ENCODE data around the gene ADAMTS14. TPM values are rescaled to one million over a fixed set of nuclear protein-coding genes. Genes with fewer than 3 reads are reported as not detected.

The ADAMTS14 gene
- total RNA-seq, 1 experiment from 2014 or later: not detected

DNA sequence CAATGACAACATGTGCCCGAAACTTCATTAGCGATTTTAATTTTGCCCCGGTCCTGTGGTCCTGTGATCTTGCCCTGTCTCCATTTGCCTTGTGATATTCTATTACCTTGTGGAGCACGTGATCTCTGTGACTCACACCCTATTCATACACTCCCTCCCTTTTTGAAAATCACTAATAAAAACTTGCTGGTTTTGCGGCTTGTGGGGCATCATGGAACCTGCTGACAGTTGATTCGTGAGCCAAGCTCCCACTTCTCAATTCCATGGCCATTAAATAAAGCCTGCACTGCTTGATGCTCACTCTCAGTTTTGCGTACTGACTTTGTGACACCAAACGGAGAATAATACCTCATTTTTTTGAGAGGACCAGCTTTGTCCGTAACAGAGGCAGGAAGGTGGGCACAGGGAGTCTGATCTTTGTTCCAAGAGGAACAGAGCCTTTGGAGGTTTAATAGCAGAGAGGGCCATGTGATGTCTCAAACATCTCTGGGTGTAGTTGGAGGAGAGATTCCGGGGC lies 3.8 kb upstream of the ADAMTS14 start:
- no peaks in the 10 kb centered on the region for H3K36me3 ChIP-seq (ENCODE audit: control insufficient read depth, insufficient read depth, low read length)
- POLR2A ChIA-PET: no interaction called here
- intact Hi-C loops (cut with micrococcal nuclease; ENCODE audit: unreplicated experiment): no loop called here
- Mint-ChIP-seq H3K4me1 (ENCODE audit: low read depth, unreplicated experiment) (peaks cover 7% of the 10 kb centered on the region), H3K27me3 (ENCODE audit: insufficient read depth, unreplicated experiment) (peaks cover 27% of the 10 kb centered on the region), H3K36me3 (ENCODE audit: insufficient read depth, unreplicated experiment) (no peaks in the 10 kb centered on the region), H3K27ac (ENCODE audit: unreplicated experiment) (no peak overlapping the region), H3K4me3 (ENCODE audit: unreplicated experiment) (no peak overlapping the region), H3K9me3 (ENCODE audit: unreplicated experiment) (peaks cover 16% of the 10 kb centered on the region)
- CTCF ChIA-PET: no interaction called here
- TF ChIP-seq, protein P1, sequence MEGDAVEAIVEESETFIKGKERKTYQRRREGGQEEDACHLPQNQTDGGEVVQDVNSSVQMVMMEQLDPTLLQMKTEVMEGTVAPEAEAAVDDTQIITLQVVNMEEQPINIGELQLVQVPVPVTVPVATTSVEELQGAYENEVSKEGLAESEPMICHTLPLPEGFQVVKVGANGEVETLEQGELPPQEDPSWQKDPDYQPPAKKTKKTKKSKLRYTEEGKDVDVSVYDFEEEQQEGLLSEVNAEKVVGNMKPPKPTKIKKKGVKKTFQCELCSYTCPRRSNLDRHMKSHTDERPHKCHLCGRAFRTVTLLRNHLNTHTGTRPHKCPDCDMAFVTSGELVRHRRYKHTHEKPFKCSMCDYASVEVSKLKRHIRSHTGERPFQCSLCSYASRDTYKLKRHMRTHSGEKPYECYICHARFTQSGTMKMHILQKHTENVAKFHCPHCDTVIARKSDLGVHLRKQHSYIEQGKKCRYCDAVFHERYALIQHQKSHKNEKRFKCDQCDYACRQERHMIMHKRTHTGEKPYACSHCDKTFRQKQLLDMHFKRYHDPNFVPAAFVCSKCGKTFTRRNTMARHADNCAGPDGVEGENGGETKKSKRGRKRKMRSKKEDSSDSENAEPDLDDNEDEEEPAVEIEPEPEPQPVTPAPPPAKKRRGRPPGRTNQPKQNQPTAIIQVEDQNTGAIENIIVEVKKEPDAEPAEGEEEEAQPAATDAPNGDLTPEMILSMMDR (IDR thresholded peaks at IDR 0.05; ENCODE audit: insufficient read depth in 1 of 2, low read depth in 1 of 2, low read length in 1 of 2, severe bottlenecking in 1 of 2, unreplicated experiment in 1 of 2): no peak
- H3K27me3 ChIP-seq (replicated peaks; ENCODE audit: control insufficient read depth, insufficient read depth, low read length): peaks cover 7% of the 10 kb centered on the region
- BruUV-seq (replicated peaks): no TSS peak
- no peaks in the 10 kb centered on the region for H3K4me1 ChIP-seq
- no peaks in the 10 kb centered on the region for H3K9me3 ChIP-seq
- DNase-seq: no peak
- H3K4me3 ChIP-seq (ENCODE audit: low read depth, low read length): no peak overlapping the region

DNA sequence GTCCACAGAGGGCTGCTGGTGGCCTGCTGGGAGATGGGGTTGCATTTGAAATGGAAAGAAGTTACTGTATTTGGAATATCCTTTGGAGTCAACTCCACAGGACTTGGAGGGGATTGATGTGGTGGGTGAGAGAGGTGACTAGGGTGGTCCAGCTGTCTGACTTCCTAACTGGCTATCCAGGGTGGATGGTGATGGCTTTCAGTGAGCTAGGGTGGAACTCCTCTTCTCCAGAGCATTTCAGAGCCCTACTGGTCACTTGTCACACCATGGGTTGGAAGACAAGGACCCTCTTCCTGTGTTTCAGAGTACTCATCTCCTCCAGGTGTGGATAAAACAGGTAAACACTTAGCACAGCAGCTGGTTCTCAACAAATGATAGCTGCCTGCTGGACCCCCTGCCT lies 3.3 kb upstream of the ADAMTS14 start:
- H3K4me1 ChIP-seq: no peaks in the 10 kb centered on the region
- ChIA-PET CTCF (no interaction called here), POLR2A (no interaction called here)
- H3K36me3 ChIP-seq (ENCODE audit: control insufficient read depth, insufficient read depth, low read length): no peaks in the 10 kb centered on the region
- no peak overlapping the region for H3K27ac Mint-ChIP-seq (ENCODE audit: unreplicated experiment)
- H3K4me3 Mint-ChIP-seq (ENCODE audit: unreplicated experiment): no peak overlapping the region
- no peak for DNase-seq
- TF ChIP-seq, protein P1 (IDR thresholded peaks at IDR 0.05; ENCODE audit: insufficient read depth in 1 of 2, low read depth in 1 of 2, low read length in 1 of 2, severe bottlenecking in 1 of 2, unreplicated experiment in 1 of 2): no peak
- peaks cover 7% of the 10 kb centered on the region for H3K27me3 ChIP-seq (replicated peaks; ENCODE audit: control insufficient read depth, insufficient read depth, low read length)
- intact Hi-C loops (cut with micrococcal nuclease; ENCODE audit: unreplicated experiment): no loop called here
- H3K9me3 Mint-ChIP-seq (ENCODE audit: unreplicated experiment): peaks cover 16% of the 10 kb centered on the region
- no peaks in the 10 kb centered on the region for H3K36me3 Mint-ChIP-seq (ENCODE audit: insufficient read depth, unreplicated experiment)
- peaks cover 27% of the 10 kb centered on the region for H3K27me3 Mint-ChIP-seq (ENCODE audit: insufficient read depth, unreplicated experiment)
- no TSS peak for BruUV-seq (replicated peaks)
- peaks cover 7% of the 10 kb centered on the region for H3K4me1 Mint-ChIP-seq (ENCODE audit: low read depth, unreplicated experiment)
- no peaks in the 10 kb centered on the region for H3K9me3 ChIP-seq
- no peak overlapping the region for H3K4me3 ChIP-seq (ENCODE audit: low read depth, low read length)

DNA sequence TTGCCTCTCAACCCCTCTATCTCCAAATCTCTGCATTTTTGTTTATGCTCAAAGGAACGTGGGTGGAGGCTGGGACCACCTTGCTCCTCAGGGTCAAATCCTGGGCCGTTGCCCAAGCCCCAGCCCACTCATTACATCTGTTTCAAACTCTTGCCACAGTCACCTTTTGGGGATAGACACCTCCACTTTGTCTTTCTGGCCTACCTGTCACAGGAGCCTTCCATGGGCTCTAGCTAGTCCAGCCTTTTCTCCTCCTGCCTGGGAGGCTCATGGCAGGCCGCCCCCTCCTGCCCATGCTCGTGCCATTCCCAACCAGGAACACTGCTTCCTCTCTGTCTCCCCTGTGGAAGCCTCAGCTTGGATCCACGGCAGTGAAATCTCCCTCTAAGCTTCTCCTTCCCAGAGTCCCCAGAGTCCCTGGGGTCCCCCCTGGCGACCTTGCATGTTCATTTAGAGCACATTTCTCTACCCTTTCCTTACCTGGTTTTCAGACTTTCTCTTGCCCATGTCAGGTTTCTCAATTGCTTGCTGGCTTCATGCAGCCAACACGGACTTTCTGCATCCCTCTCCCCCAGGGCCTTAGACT lies 2.5 kb upstream of the ADAMTS14 start:
- Mint-ChIP-seq H3K9me3 (ENCODE audit: unreplicated experiment) (peaks cover 16% of the 10 kb centered on the region), H3K27ac (ENCODE audit: unreplicated experiment) (no peak overlapping the region), H3K36me3 (ENCODE audit: insufficient read depth, unreplicated experiment) (no peaks in the 10 kb centered on the region), H3K4me3 (ENCODE audit: unreplicated experiment) (no peak overlapping the region), H3K4me1 (ENCODE audit: low read depth, unreplicated experiment) (peaks cover 7% of the 10 kb centered on the region), H3K27me3 (ENCODE audit: insufficient read depth, unreplicated experiment) (peaks cover 24% of the 10 kb centered on the region)
- Histone ChIP-seq H3K4me1 (no peaks in the 10 kb centered on the region), H3K36me3 (ENCODE audit: control insufficient read depth, insufficient read depth, low read length) (no peaks in the 10 kb centered on the region), H3K9me3 (no peaks in the 10 kb centered on the region), H3K27me3 (replicated peaks; ENCODE audit: control insufficient read depth, insufficient read depth, low read length) (peaks cover 7% of the 10 kb centered on the region), H3K4me3 (ENCODE audit: low read depth, low read length) (no peak overlapping the region)
- no peak for DNase-seq
- TF ChIP-seq, protein P1 (IDR thresholded peaks at IDR 0.05; ENCODE audit: insufficient read depth in 1 of 2, low read depth in 1 of 2, low read length in 1 of 2, severe bottlenecking in 1 of 2, unreplicated experiment in 1 of 2): no peak
- BruUV-seq (replicated peaks): no TSS peak
- CTCF ChIA-PET: no interaction called here
- intact Hi-C loops (cut with micrococcal nuclease; ENCODE audit: unreplicated experiment): loop anchor here (5.0 to 10.0 kb wide), 2 partner anchors 67 to 115 kb away; no protein-coding TSS in a partner anchor
- POLR2A ChIA-PET: no interaction called here

Measured in Caco-2 (cell line).